HL-60 (cell line): Measurements from ENCODE around the gene MYOZ3.

Experiments used
- GABPA ChIP-seq: IDR thresholded peaks from 2 replicates; pipeline ENCODE4 v1.6.1; 2012; ENCODE audit warnings: low read depth
- POLR2AphosphoS5 ChIP-seq: IDR thresholded peaks from 2 replicates; pipeline ENCODE4 v1.6.1; 2012; ENCODE audit warnings: low read depth
- REST ChIP-seq: IDR thresholded peaks from 2 replicates; pipeline ENCODE4 v1.6.1; 2012; ENCODE audit warnings: low read depth; ENCODE audit not compliant: insufficient replicate concordance
- SPI1 ChIP-seq: IDR thresholded peaks from 2 replicates; pipeline ENCODE4 v1.6.1; 2012; ENCODE audit warnings: low read depth, mild to moderate bottlenecking, borderline replicate concordance
- TF ChIP-seq, protein P1 (sequence below): IDR thresholded peaks from one replicate; pipeline ENCODE4 v1.5.1; 2011; ENCODE audit warnings: low read length, control low read depth, inconsistent platforms; ENCODE audit not compliant: insufficient read depth

DNA sequence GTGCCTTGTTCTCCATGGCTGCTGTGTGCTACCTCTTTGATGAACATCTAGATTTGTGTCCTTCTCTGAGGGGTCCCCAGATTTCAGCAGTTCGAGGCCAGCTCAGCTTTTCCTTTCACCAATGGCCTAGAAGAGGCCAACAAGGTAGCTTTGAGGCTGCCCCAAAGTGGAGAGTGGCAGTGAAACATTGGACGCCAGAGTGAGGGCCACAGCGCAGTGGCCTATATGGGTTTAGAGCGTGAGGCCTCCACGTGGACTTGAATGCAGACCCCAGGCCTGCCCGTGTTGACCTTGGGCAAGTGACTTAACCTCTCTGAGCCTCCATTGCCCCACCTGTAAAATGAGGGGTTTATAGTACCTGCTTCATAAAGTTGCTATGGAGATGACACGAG is 11.8 kb downstream of the MYOZ3 start:
- TF ChIP-seq, protein P1, sequence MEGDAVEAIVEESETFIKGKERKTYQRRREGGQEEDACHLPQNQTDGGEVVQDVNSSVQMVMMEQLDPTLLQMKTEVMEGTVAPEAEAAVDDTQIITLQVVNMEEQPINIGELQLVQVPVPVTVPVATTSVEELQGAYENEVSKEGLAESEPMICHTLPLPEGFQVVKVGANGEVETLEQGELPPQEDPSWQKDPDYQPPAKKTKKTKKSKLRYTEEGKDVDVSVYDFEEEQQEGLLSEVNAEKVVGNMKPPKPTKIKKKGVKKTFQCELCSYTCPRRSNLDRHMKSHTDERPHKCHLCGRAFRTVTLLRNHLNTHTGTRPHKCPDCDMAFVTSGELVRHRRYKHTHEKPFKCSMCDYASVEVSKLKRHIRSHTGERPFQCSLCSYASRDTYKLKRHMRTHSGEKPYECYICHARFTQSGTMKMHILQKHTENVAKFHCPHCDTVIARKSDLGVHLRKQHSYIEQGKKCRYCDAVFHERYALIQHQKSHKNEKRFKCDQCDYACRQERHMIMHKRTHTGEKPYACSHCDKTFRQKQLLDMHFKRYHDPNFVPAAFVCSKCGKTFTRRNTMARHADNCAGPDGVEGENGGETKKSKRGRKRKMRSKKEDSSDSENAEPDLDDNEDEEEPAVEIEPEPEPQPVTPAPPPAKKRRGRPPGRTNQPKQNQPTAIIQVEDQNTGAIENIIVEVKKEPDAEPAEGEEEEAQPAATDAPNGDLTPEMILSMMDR = no peak
- TF ChIP-seq REST = no peak
- TF ChIP-seq POLR2AphosphoS5 = no peak
- TF ChIP-seq SPI1 = no peak
- no peak for TF ChIP-seq GABPA
